H9 (cell line): ENCODE measurements around the gene YAF2. TPM values are rescaled to one million over a fixed set of nuclear protein-coding genes. Genes with fewer than 3 reads are reported as not detected.

ENCODE experiments used
- DNase-seq: peaks from one replicate; pipeline ENCODE4 v3.0.0-alpha.2; 2017
- H2AFZ ChIP-seq: one replicate; pipeline ENCODE4 v1.6.1; 2013; ENCODE audit warnings: mild to moderate bottlenecking, low read length, control low read depth, moderate library complexity
- H2AK5ac ChIP-seq: 2 replicates; pipeline ENCODE4 v1.6.1; 2013; ENCODE audit warnings: low read length, control low read depth, mixed read lengths; ENCODE audit not compliant: insufficient read length
- H2BK120ac ChIP-seq: one replicate; pipeline ENCODE4 v1.6.1; 2013; ENCODE audit warnings: low read depth, mild to moderate bottlenecking, low read length, control low read depth, inconsistent platforms; ENCODE audit not compliant: poor library complexity, severe bottlenecking
- H2BK12ac ChIP-seq: 2 replicates; pipeline ENCODE4 v1.6.1; 2013; ENCODE audit warnings: low read length, control low read depth, mixed read lengths, low read depth; ENCODE audit not compliant: insufficient read length
- H2BK15ac ChIP-seq: 2 replicates; pipeline ENCODE4 v1.6.1; 2013; ENCODE audit warnings: low read depth, low read length, control low read depth
- H2BK20ac ChIP-seq: one replicate; pipeline ENCODE4 v1.6.1; 2013; ENCODE audit warnings: low read depth, mild to moderate bottlenecking, low read length, control low read depth, inconsistent platforms; ENCODE audit not compliant: poor library complexity, severe bottlenecking
- H2BK5ac ChIP-seq: 2 replicates; pipeline ENCODE4 v1.6.1; 2013; ENCODE audit warnings: low read length, control low read depth, mixed read lengths; ENCODE audit not compliant: insufficient read length
- H3K14ac ChIP-seq: 2 replicates; pipeline ENCODE4 v1.6.1; 2013; ENCODE audit warnings: low read length, control low read depth; ENCODE audit not compliant: insufficient read depth
- H3K18ac ChIP-seq: 2 replicates; pipeline ENCODE4 v1.6.1; 2013; ENCODE audit warnings: low read depth, mild to moderate bottlenecking, mixed read lengths, low read length, control low read depth; ENCODE audit not compliant: insufficient read length
- H3K23ac ChIP-seq: 2 replicates; pipeline ENCODE4 v1.6.1; 2013; ENCODE audit warnings: low read length, control low read depth, mixed read lengths, low read depth; ENCODE audit not compliant: insufficient read length
- H3K23me2 ChIP-seq: 2 replicates; pipeline ENCODE4 v1.6.1; 2013; ENCODE audit warnings: low read depth, mild to moderate bottlenecking, mixed read lengths, low read length, control low read depth; ENCODE audit not compliant: insufficient read length, poor library complexity, severe bottlenecking
- H3K27ac ChIP-seq: 2 replicates; pipeline ENCODE4 v1.5.1; 2013; ENCODE audit warnings: low read length, control low read depth, mixed read lengths, low read depth; ENCODE audit not compliant: insufficient read length
- H3K27me3 ChIP-seq: 2 replicates; pipeline ENCODE4 v1.6.1; 2013; ENCODE audit warnings: low read length, control low read depth, inconsistent platforms; ENCODE audit not compliant: insufficient read depth
- H3K4ac ChIP-seq: 2 replicates; pipeline ENCODE4 v1.6.1; 2013; ENCODE audit warnings: low read depth, mild to moderate bottlenecking, control low read depth, inconsistent platforms, low read length, moderate library complexity
- H3K4me1 ChIP-seq: 2 replicates; pipeline ENCODE4 v1.6.1; 2013; ENCODE audit warnings: low read length, control low read depth, inconsistent platforms; ENCODE audit not compliant: insufficient read depth
- H3K4me2 ChIP-seq: 2 replicates; pipeline ENCODE4 v1.6.1; 2013; ENCODE audit warnings: low read length, control low read depth, mixed read lengths; ENCODE audit not compliant: insufficient read length, insufficient read depth
- H3K56ac ChIP-seq: 2 replicates; pipeline ENCODE4 v1.6.1; 2013; ENCODE audit warnings: low read depth, mild to moderate bottlenecking, mixed read lengths, low read length, control low read depth; ENCODE audit not compliant: insufficient read length
- H3K79me1 ChIP-seq: 2 replicates; pipeline ENCODE4 v1.6.1; 2013; ENCODE audit warnings: low read depth, mild to moderate bottlenecking, moderate library complexity, low read length, control low read depth, inconsistent platforms; ENCODE audit not compliant: insufficient read depth, poor library complexity, severe bottlenecking
- H3K79me2 ChIP-seq: 2 replicates; pipeline ENCODE4 v1.6.1; 2013; ENCODE audit warnings: low read length, control low read depth, inconsistent platforms; ENCODE audit not compliant: insufficient read depth
- H3K9ac ChIP-seq: 2 replicates; pipeline ENCODE4 v1.6.1; 2013; ENCODE audit warnings: low read length, control low read depth, mixed read lengths; ENCODE audit not compliant: insufficient read length; ENCODE audit errors: extremely low read depth
- H3K9me3 ChIP-seq: one replicate; pipeline ENCODE4 v1.6.1; 2013; ENCODE audit warnings: low read depth, low read length, inconsistent platforms; ENCODE audit not compliant: control insufficient read depth
- H3T11ph ChIP-seq: one replicate; pipeline ENCODE4 v1.6.1; 2013; ENCODE audit warnings: mild to moderate bottlenecking, low read length, control low read depth, inconsistent platforms
- H4K20me1 ChIP-seq: one replicate; pipeline ENCODE4 v1.6.1; 2013; ENCODE audit not compliant: control insufficient read depth, insufficient read length, insufficient read depth
- H4K5ac ChIP-seq: 2 replicates; pipeline ENCODE4 v1.6.1; 2013; ENCODE audit warnings: low read depth, mild to moderate bottlenecking, mixed read lengths, low read length, control low read depth; ENCODE audit not compliant: insufficient read length
- H4K8ac ChIP-seq: replicated peaks from 2 replicates; pipeline ENCODE4 v1.6.1; 2013; ENCODE audit warnings: low read length, control low read depth, mixed read lengths, low read depth; ENCODE audit not compliant: insufficient read length
- H4K91ac ChIP-seq: 2 replicates; pipeline ENCODE4 v1.6.1; 2013; ENCODE audit warnings: low read depth, mild to moderate bottlenecking, moderate library complexity, mixed read lengths, low read length, control low read depth; ENCODE audit not compliant: insufficient read length
- H3K27ac Mint-ChIP-seq, 3 experiments: 2 replicates in 2 of 3; 3 replicates in 1 of 3; pipeline ENCODE4 v1.8.0; 2020 to 2021; ENCODE audit warnings: mixed read lengths in 3 of 3, mild to moderate bottlenecking in 1 of 3, moderate library complexity in 1 of 3
- H3K27me3 Mint-ChIP-seq: 2 replicates; pipeline ENCODE4 v1.8.0; 2021; ENCODE audit warnings: low read depth, mild to moderate bottlenecking, moderate library complexity, mixed read lengths
- H3K36me3 Mint-ChIP-seq, 3 experiments: 2 replicates in 2 of 3; 3 replicates in 1 of 3; pipeline ENCODE4 v1.8.0; 2020 to 2021; ENCODE audit warnings: low read depth in 3 of 3, mixed read lengths in 3 of 3; ENCODE audit not compliant: insufficient read depth in 1 of 3
- H3K4me1 Mint-ChIP-seq, 2 experiments: 2 replicates each; pipeline ENCODE4 v1.8.0; 2020; ENCODE audit warnings: mixed read lengths in 2 of 2
- H3K4me3 Mint-ChIP-seq, 2 experiments: 2 replicates in 1 of 2; 3 replicates in 1 of 2; pipeline ENCODE4 v1.8.0; 2020 to 2021; ENCODE audit warnings: mild to moderate bottlenecking in 2 of 2, mixed read lengths in 2 of 2, moderate library complexity in 1 of 2
- H3K9me3 Mint-ChIP-seq, 2 experiments: 2 replicates in 1 of 2; 3 replicates in 1 of 2; pipeline ENCODE4 v1.8.0; 2020; ENCODE audit warnings: mild to moderate bottlenecking in 2 of 2, mixed read lengths in 2 of 2, moderate library complexity in 1 of 2
- CTCF ChIP-seq: fragments of 200-600 bp; sonication (generic); conservative IDR thresholded peaks from 3 replicates; pipeline ENCODE4 v1.8.0; 2021; ENCODE audit warnings: antibody characterized with exemption, mild to moderate bottlenecking
- WGBS: extraction: QIAGEN DNeasy Blood & Tissue Kit; methylation state at CpG from one replicate; pipeline ENCODE4 v1.1.7; 2013; ENCODE audit warnings: missing lambda C conversion rate, low lambda C conversion rate, mixed read lengths; ENCODE audit not compliant: insufficient read length; ENCODE audit errors: extremely low coverage; 5-methylcytosine and 5-hydroxymethylcytosine counted together
- total RNA-seq: library from RNA; stranded (reverse); gene quantifications from 2 replicates; pipeline ENCODE4 v1.2.1, GENCODE V29; 2021

Gene YAF2
- total RNA-seq, 1 experiment from 2014 or later = 1.9 TPM

- Histone ChIP-seq H2AFZ (no peak overlapping the region), H2BK12ac (no peak overlapping the region), H3K79me1 (peaks cover 2% of the 10 kb centered on the region), H3K27me3 (no peaks in the 10 kb centered on the region), H3K56ac (no peak overlapping the region), H3K9me3 (no peaks in the 10 kb centered on the region), H4K91ac (no peak overlapping the region), H3K4me1 (no peaks in the 10 kb centered on the region), H2AK5ac (no peak overlapping the region), H4K20me1 (no peaks in the 10 kb centered on the region), H3K9ac (no peak overlapping the region), H4K8ac (no peak overlapping the region), H3K23me2 (no peaks in the 10 kb centered on the region), H2BK20ac (no peak overlapping the region), H3K18ac (no peak overlapping the region), H3K79me2 (no peaks in the 10 kb centered on the region; the same call in 1 of the 2 replicates), H4K5ac (no peak overlapping the region), H3T11ph (no peak overlapping the region), H2BK5ac (no peak overlapping the region), H3K23ac (no peak overlapping the region), H3K14ac (no peak overlapping the region), H2BK120ac (no peak overlapping the region), H3K4ac (no peak overlapping the region), H3K4me2 (no peak overlapping the region), H2BK15ac (no peak overlapping the region), H3K27ac (no peak overlapping the region)
- no peak overlapping the region for H3K27ac Mint-ChIP-seq
- DNase-seq = no peak
- WGBS = no CpG with 5 or more reads among the region's 5 CpGs
- H3K9me3 Mint-ChIP-seq = peaks cover 11 to 14% of the 10 kb centered on the region in 2 experiments
- peaks cover 29 to 34% (median 33%) of the 10 kb centered on the region in 3 experiments for H3K36me3 Mint-ChIP-seq
- no peaks in the 10 kb centered on the region for H3K4me1 Mint-ChIP-seq
- H3K27me3 Mint-ChIP-seq = no peaks in the 10 kb centered on the region
- no peak overlapping the region for H3K4me3 Mint-ChIP-seq
- TF ChIP-seq CTCF = no peak
These were observed 119.7 kb downstream of the YAF2 start for GRCh38 chr12:42118136-42118879.
